ENCODE data around the gene STIM2.

GRCh38 chr4:26891867-26892266 lies 31.2 kb downstream of the STIM2 start:
- no peak for TF ChIP-seq BRCA1 (IDR thresholded peaks at IDR 0.05; ENCODE audit: low read depth, low read length)
- no peak for TF ChIP-seq NRF1 (conservative IDR thresholded peaks at IDR 0.05; ENCODE audit: low read depth, low read length)
- TF ChIP-seq RAD21 (IDR thresholded peaks at IDR 0.05; ENCODE audit: insufficient read depth, low read depth, low read length) = no peak
- TF ChIP-seq POU2F2 (IDR thresholded peaks at IDR 0.05; ENCODE audit: borderline replicate concordance, low read depth, low read length) = no peak
- TF ChIP-seq SP1 (IDR thresholded peaks at IDR 0.05; ENCODE audit: low read depth, low read length) = no peak
- TF ChIP-seq CTCF (IDR thresholded peaks at IDR 0.05 in 2 of 3, conservative IDR thresholded peaks at IDR 0.05 in 1 of 3; ENCODE audit: control insufficient read depth in 2 of 3, extremely low read depth in 1 of 3, insufficient read depth in 1 of 3, low read depth in 3 of 3, low read length in 3 of 3) = no peak
- TF ChIP-seq FOS (IDR thresholded peaks at IDR 0.05; ENCODE audit: borderline replicate concordance, extremely low read depth, insufficient read length) = no peak
- no peak for TF ChIP-seq EGR1 (IDR thresholded peaks at IDR 0.05; ENCODE audit: borderline replicate concordance in 1 of 2, low read depth in 2 of 2, low read length in 2 of 2)

All from GM12878 (cell line).